PC-3 (cell line): Measurements from ENCODE around the gene DSTN. TPM values are rescaled to one million over a fixed set of nuclear protein-coding genes. Genes with fewer than 3 reads are reported as not detected.

Experiments used
- ATAC-seq: fragments of 200-7000 bp; cut with Tn5 transposase; 2 replicates; pipeline ENCODE4 v1.9.1; 2020; ENCODE audit warnings: mild to moderate bottlenecking, moderate library complexity
- BruUV-seq: library from RNA; stranded (reverse); fragments of 400-500 nt; replicated peaks from 2 replicates; lab custom pipeline; 2021; lab: Mats Ljungman, UMichigan
- CTCF ChIA-PET: fragments of 300-600 bp; sonication (Branson Sonifier 250); formaldehyde crosslinking; loops from one replicate; lab custom pipeline; 2022; ENCODE audit warnings: antibody characterized with exemption; lab: Charles Lee
- POLR2A ChIA-PET: fragments of 300-600 bp; sonication (Branson Sonifier 250); formaldehyde crosslinking; loops from one replicate; lab custom pipeline; 2022; ENCODE audit warnings: antibody characterized with exemption; ENCODE audit not compliant: unreplicated experiment; lab: Charles Lee
- DNase-seq: peaks from one replicate; pipeline ENCODE4 v3.0.0-alpha.2; 2015
- H2AFZ ChIP-seq: fragments of 300-600 bp; sonication (generic); 2 replicates; pipeline ENCODE4 v1.6.0; 2016; ENCODE audit warnings: antibody characterized with exemption, low read length
- H3F3A ChIP-seq: fragments of 300-600 bp; sonication (generic); one replicate; pipeline ENCODE4 v1.6.0; 2017; ENCODE audit warnings: antibody characterized with exemption, low read length, control low read depth, mild to moderate bottlenecking; ENCODE audit not compliant: unreplicated experiment
- H3K27ac ChIP-seq: fragments of 300-600 bp; sonication (generic); 2 replicates; pipeline ENCODE4 v1.5.1; 2016; ENCODE audit warnings: mild to moderate bottlenecking, low read length
- H3K27me3 ChIP-seq: fragments of 300-600 bp; sonication (generic); 2 replicates; pipeline ENCODE4 v1.6.1; 2016; ENCODE audit warnings: low read length, mixed read lengths
- H3K36me3 ChIP-seq: fragments of 300-600 bp; sonication (generic); 2 replicates; pipeline ENCODE4 v1.6.1; 2016; ENCODE audit warnings: low read depth, mixed run types, low read length, mixed read lengths
- H3K4me1 ChIP-seq: fragments of 300-600 bp; sonication (generic); 2 replicates; pipeline ENCODE4 v1.5.1; 2016; ENCODE audit warnings: low read length; ENCODE audit not compliant: insufficient read depth
- H3K4me2 ChIP-seq: fragments of 300-600 bp; sonication (generic); 2 replicates; pipeline ENCODE4 v1.6.0; 2016; ENCODE audit warnings: low read length
- H3K4me3 ChIP-seq: fragments of 300-600 bp; sonication (generic); 2 replicates; pipeline ENCODE4 v1.5.1; 2016; ENCODE audit warnings: mild to moderate bottlenecking, low read length, mixed read lengths
- H3K79me2 ChIP-seq: fragments of 300-600 bp; sonication (generic); 2 replicates; pipeline ENCODE4 v1.6.1; 2017; ENCODE audit warnings: low read length, mixed read lengths
- H3K9ac ChIP-seq: fragments of 300-600 bp; sonication (generic); 2 replicates; pipeline ENCODE4 v1.6.0; 2016; ENCODE audit warnings: mild to moderate bottlenecking, low read length
- H3K9me2 ChIP-seq: fragments of 300-600 bp; sonication (generic); replicated peaks from 2 replicates; pipeline ENCODE4 v1.6.1; 2016; ENCODE audit warnings: mixed run types, low read length, mixed read lengths
- H3K9me3 ChIP-seq: fragments of 300-600 bp; sonication (generic); 2 replicates; pipeline ENCODE4 v1.6.1; 2016; ENCODE audit warnings: low read length, mixed read lengths
- H4K20me1 ChIP-seq: fragments of 300-600 bp; sonication (generic); 2 replicates; pipeline ENCODE4 v1.6.1; 2016; ENCODE audit warnings: low read length, mixed read lengths
- EZH2 ChIP-seq: fragments of 300-600 bp; sonication (generic); IDR thresholded peaks from one replicate; pipeline ENCODE4 v1.6.1; 2017; ENCODE audit warnings: antibody characterized with exemption, mild to moderate bottlenecking, low read length; ENCODE audit not compliant: unreplicated experiment
- EZH2phosphoT487 ChIP-seq: fragments of 300-600 bp; sonication (generic); IDR thresholded peaks from 2 replicates; pipeline ENCODE4 v1.6.1; 2018; ENCODE audit warnings: mild to moderate bottlenecking, antibody characterized with exemption, low read length, borderline replicate concordance
- intact Hi-C: fragments of 100-400 bp; cut with micrococcal nuclease; formaldehyde crosslinking; loops from 2 replicates; pipeline ENCODE4 v1.9.0; 2023
- total RNA-seq: library from RNA; depleted of rRNA; stranded (reverse); fragments of >200 nt; gene quantifications from 2 replicates; pipeline ENCODE4 v1.2.3, GENCODE V29; 2014
- TF ChIP-seq, protein P1 (sequence below): fragments of 300-600 bp; sonication (generic); conservative IDR thresholded peaks from 2 replicates; pipeline ENCODE4 v1.5.1; 2017; ENCODE audit warnings: antibody characterized with exemption, low read depth, mild to moderate bottlenecking, low read length

The DSTN gene
- total RNA-seq, 1 experiment from 2014 or later: 182 TPM

DNA sequence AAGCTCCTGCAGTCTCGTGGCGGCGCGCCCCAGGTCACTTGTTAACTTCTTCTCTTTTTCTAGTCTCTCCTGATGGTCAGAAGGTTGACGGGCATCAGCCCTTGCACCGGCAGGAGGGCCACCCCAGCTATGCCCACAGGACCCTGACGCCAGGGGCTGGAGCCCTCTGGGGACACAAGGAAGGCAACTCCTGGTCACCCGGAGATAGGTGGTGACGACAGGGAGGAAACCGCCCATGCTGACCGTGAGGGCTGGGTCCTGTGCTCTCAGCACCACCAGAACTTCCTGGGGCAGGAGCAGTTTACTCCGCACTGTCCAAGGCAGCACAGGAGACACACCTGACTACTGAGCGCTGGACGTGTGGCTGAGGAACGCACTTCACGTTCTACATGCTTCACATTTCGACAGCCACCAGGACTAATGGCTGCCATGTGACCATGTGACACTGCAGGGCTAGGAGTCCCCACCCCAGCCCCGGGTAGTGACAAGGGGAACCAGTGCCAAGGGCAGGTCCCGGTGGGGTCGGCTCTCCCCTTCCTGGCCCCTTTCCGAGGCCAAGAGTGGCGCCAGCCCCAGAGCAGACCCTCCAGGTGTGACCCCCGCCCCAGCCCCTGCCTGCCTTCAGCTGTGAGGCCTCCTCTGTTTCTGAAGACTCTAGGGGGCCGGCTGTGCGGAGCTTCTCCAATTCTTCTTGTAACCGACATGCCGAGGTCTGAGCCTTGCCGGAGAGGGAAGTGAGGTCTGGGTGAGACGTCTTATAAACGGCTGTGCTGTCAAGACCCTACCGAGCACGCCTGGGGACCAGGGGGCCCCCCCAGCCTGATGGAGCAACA, 45.2 kb downstream of the DSTN start:
- Histone ChIP-seq H3K4me1 (no peaks in the 10 kb centered on the region), H3K36me3 (peaks cover 38% of the 10 kb centered on the region), H3K4me3 (no peak overlapping the region), H3F3A (no peaks in the 10 kb centered on the region), H3K4me2 (no peak overlapping the region), H3K9ac (no peak overlapping the region), H3K9me3 (no peaks in the 10 kb centered on the region), H3K79me2 (no peaks in the 10 kb centered on the region), H3K27ac (no peak overlapping the region), H3K27me3 (no peaks in the 10 kb centered on the region), H2AFZ (no peak overlapping the region), H4K20me1 (no peaks in the 10 kb centered on the region), H3K9me2 (no peaks in the 10 kb centered on the region)
- BruUV-seq: no TSS peak
- TF ChIP-seq, protein P1, sequence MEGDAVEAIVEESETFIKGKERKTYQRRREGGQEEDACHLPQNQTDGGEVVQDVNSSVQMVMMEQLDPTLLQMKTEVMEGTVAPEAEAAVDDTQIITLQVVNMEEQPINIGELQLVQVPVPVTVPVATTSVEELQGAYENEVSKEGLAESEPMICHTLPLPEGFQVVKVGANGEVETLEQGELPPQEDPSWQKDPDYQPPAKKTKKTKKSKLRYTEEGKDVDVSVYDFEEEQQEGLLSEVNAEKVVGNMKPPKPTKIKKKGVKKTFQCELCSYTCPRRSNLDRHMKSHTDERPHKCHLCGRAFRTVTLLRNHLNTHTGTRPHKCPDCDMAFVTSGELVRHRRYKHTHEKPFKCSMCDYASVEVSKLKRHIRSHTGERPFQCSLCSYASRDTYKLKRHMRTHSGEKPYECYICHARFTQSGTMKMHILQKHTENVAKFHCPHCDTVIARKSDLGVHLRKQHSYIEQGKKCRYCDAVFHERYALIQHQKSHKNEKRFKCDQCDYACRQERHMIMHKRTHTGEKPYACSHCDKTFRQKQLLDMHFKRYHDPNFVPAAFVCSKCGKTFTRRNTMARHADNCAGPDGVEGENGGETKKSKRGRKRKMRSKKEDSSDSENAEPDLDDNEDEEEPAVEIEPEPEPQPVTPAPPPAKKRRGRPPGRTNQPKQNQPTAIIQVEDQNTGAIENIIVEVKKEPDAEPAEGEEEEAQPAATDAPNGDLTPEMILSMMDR: no peak
- no peak for TF ChIP-seq EZH2
- no peak for DNase-seq
- ATAC-seq: no peak
- ChIA-PET CTCF (interaction anchor here (0.8 kb wide), 1 partner anchor 110 kb away, joined by 5 read pairs; no protein-coding TSS in a partner anchor), POLR2A (interaction anchor here (0.6 kb wide), 1 partner anchor 286 kb away, joined by 3 read pairs; no protein-coding TSS in a partner anchor)
- intact Hi-C loops: no loop called here

DNA sequence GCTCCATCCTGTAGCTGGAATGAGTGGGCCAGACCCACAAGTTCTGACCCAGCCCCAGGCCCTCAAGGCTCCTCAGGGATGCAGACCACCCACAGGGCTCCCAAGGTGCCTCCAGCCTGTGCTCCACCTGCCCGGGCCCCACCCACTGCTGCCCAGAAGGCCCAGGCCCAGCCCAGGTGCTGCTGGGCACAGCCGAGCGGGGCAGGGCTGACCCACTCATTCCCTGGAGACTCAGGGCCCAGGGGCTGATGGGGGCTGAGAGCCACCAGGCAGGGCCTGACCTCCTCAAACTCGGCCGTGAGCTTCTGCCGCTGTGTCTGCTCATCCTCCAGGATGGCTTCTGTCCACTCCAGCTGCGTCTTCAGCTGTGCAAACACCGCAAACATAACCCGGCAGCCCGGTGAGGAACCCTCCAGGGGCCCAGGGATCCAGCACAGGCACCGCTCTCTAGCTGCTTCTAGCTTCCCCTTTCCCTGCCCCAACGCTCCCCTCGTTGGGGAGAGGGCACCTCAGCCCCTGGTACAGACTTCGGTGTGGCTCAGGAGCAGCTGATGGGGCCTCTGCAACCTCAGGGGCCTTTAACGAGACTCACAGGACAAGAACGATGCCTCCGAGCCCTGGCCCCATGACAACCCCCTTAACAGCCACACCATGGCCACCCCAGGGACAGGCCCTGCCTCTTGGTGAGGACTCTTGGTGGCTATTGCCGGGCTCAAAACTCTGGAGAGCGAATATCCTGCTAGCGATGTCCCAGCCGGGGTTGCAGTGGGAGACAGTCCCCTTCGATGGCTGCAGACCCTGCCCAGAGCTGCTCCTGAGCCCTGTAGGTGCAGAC, 46.0 kb downstream of the DSTN start:
- TF ChIP-seq, protein P1: no peak
- TF ChIP-seq EZH2 (no peak), EZH2phosphoT487 (no peak)
- Histone ChIP-seq H3K4me1 (no peaks in the 10 kb centered on the region), H3K9me3 (no peaks in the 10 kb centered on the region), H3K79me2 (no peaks in the 10 kb centered on the region), H3K9me2 (no peaks in the 10 kb centered on the region), H4K20me1 (no peaks in the 10 kb centered on the region), H3F3A (no peaks in the 10 kb centered on the region), H3K9ac (no peak overlapping the region), H3K27ac (no peak overlapping the region), H3K4me3 (no peak overlapping the region), H3K27me3 (no peaks in the 10 kb centered on the region), H2AFZ (no peak overlapping the region), H3K4me2 (no peak overlapping the region), H3K36me3 (peaks cover 46% of the 10 kb centered on the region)
- intact Hi-C loops: no loop called here
- DNase-seq: no peak
- ChIA-PET POLR2A (no interaction called here), CTCF (interaction anchor here (0.8 kb wide), 1 partner anchor 111 kb away, joined by 5 read pairs; no protein-coding TSS in a partner anchor)
- BruUV-seq: no TSS peak
- ATAC-seq: no peak
